Measurements from ENCODE around the gene TXNRD3. TPM values are rescaled to one million over a fixed set of nuclear protein-coding genes. Genes with fewer than 3 reads are reported as not detected.

TXNRD3 gene
- total RNA-seq, 1 experiment from 2014 or later = 8.1 TPM

DNA sequence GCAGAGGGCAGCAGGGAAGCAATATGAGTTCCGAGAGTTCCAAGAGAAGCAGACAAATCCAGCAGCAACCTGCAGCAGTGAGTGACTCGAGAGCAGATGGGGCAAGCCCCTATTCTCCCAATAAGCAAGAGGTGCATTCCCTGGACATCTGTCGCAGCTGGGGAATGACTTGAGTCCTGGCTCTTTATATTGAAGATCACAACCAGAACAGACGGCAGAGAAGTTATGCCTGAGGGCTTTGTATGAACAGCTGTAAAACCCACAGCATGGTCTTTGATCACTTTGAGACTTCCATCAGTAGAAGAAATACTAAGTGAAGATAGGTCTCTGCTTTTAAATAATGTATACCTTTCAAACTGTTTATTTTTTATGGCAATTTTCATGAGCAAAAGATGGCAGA is 72.6 kb downstream of the TXNRD3 start:
- H3K23me2 ChIP-seq (ENCODE audit: insufficient read length, low read depth, low read length, poor library complexity, severe bottlenecking) = no peaks in the 10 kb centered on the region
- no CpG with 5 or more reads among the region's 4 CpGs for WGBS (ENCODE audit: extremely low coverage, insufficient read length, low lambda C conversion rate)

More for the DNA sequence above, 72.6 kb downstream of the TXNRD3 start:
- no peak for DNase-seq
- Histone ChIP-seq H3K56ac (ENCODE audit: insufficient read length, low read depth, low read length) (no peak overlapping the region), H2BK15ac (ENCODE audit: low read depth, low read length) (no peak overlapping the region), H3K9me3 (ENCODE audit: control insufficient read depth, low read depth, low read length) (no peaks in the 10 kb centered on the region), H3K4me2 (ENCODE audit: insufficient read depth, insufficient read length, low read length) (no peak overlapping the region), H2AFZ (ENCODE audit: low read length) (no peak overlapping the region), H4K91ac (ENCODE audit: insufficient read length, low read depth, low read length) (no peak overlapping the region), H3K27me3 (ENCODE audit: insufficient read depth, low read length) (no peaks in the 10 kb centered on the region), H3T11ph (ENCODE audit: low read length) (no peak overlapping the region), H3K79me2 (ENCODE audit: insufficient read depth, low read length) (no peaks in the 10 kb centered on the region), H3K27ac (ENCODE audit: insufficient read length, low read depth, low read length) (no peak overlapping the region), H2AK5ac (ENCODE audit: insufficient read length, low read length) (no peak overlapping the region), H3K23ac (ENCODE audit: insufficient read length, low read depth, low read length) (no peak overlapping the region), H4K20me1 (ENCODE audit: control insufficient read depth, insufficient read depth, insufficient read length) (no peaks in the 10 kb centered on the region), H3K9ac (ENCODE audit: extremely low read depth, insufficient read length, low read length) (no peak overlapping the region), H3K14ac (ENCODE audit: insufficient read depth, low read length) (no peak overlapping the region), H4K8ac (replicated peaks; ENCODE audit: insufficient read length, low read depth, low read length) (no peak overlapping the region), H3K4ac (ENCODE audit: low read depth, low read length) (no peak overlapping the region), H3K18ac (ENCODE audit: insufficient read length, low read depth, low read length) (no peak overlapping the region), H3K4me1 (ENCODE audit: insufficient read depth, low read length) (no peaks in the 10 kb centered on the region), H2BK120ac (ENCODE audit: low read depth, low read length, poor library complexity, severe bottlenecking) (no peak overlapping the region), H3K79me1 (ENCODE audit: insufficient read depth, low read depth, low read length, poor library complexity, severe bottlenecking) (no peaks in the 10 kb centered on the region), H4K5ac (ENCODE audit: insufficient read length, low read depth, low read length) (no peak overlapping the region), H2BK12ac (ENCODE audit: insufficient read length, low read depth, low read length) (no peak overlapping the region), H2BK20ac (ENCODE audit: low read depth, low read length, poor library complexity, severe bottlenecking) (no peak overlapping the region), H2BK5ac (ENCODE audit: insufficient read length, low read length) (no peak overlapping the region)
- Mint-ChIP-seq H3K36me3 (ENCODE audit: insufficient read depth in 1 of 3, low read depth in 3 of 3) (no peaks in the 10 kb centered on the region), H3K4me3 (no peak overlapping the region), H3K27ac (no peak overlapping the region), H3K9me3 (peaks cover 0 to 10% of the 10 kb centered on the region in 2 experiments; a peak in 2 of 5 replicates), H3K4me1 (peaks cover 0 to 2% of the 10 kb centered on the region in 2 experiments; a peak in 2 of 4 replicates), H3K27me3 (ENCODE audit: low read depth) (peaks cover 10% of the 10 kb centered on the region)
- TF ChIP-seq, protein P1, sequence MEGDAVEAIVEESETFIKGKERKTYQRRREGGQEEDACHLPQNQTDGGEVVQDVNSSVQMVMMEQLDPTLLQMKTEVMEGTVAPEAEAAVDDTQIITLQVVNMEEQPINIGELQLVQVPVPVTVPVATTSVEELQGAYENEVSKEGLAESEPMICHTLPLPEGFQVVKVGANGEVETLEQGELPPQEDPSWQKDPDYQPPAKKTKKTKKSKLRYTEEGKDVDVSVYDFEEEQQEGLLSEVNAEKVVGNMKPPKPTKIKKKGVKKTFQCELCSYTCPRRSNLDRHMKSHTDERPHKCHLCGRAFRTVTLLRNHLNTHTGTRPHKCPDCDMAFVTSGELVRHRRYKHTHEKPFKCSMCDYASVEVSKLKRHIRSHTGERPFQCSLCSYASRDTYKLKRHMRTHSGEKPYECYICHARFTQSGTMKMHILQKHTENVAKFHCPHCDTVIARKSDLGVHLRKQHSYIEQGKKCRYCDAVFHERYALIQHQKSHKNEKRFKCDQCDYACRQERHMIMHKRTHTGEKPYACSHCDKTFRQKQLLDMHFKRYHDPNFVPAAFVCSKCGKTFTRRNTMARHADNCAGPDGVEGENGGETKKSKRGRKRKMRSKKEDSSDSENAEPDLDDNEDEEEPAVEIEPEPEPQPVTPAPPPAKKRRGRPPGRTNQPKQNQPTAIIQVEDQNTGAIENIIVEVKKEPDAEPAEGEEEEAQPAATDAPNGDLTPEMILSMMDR (conservative IDR thresholded peaks at IDR 0.05) = no peak

All from H9 (cell line).